NCI-H2196 (cell line): ENCODE measurements around the gene STOML1.

Experiments
- DNase-seq: peaks from one replicate; lab custom pipeline; 2025; ENCODE audit not compliant: unreplicated experiment; lab: John Stamatoyannopoulos, UW

Gene STOML1

DNA sequence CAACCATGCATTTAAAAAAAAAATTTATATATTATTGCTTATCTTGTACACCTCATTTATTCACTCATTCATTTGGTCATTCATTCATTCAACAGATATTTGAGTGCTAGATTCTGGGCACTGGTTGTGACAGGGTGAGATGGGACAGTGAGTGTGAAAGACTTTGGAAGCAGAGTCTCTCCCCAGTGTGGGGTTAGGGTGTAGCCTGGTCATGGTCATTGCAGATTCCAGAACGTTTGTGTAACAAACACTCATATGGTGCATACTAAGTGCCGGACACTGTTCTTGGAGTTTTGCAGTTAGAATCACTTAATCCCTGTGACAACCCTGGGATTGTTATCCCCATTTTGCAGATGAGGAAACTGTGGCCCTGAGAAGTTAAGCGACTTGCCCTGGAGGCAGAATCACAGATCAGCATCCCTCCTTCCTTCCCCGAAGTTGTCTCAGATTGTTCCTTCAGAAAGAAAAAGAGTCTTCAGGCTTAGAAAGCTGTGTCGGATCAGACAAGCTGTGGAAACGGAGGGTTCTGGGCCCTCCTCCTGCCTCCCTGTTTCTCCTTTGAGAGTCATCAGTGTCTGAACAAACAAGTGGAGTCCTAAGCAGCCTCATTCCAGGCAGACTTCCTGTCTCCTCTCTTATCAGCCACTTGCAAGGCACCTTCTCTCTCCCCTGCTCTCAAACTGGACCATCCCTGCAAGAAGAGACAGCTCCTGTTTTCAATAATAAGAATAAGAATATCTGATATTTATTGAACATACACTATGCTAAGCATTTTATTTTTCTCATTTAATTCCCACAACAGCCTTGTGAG lies 59.5 kb downstream of the STOML1 start:
- DNase-seq: no peak

GRCh38 chr15:73931441-73931840 lies 60.7 kb downstream of the STOML1 start:
- DNase-seq: no peak

GRCh38 chr15:73930790-73931281 lies 61.3 kb downstream of the STOML1 start:
- DNase-seq: no peak

DNA sequence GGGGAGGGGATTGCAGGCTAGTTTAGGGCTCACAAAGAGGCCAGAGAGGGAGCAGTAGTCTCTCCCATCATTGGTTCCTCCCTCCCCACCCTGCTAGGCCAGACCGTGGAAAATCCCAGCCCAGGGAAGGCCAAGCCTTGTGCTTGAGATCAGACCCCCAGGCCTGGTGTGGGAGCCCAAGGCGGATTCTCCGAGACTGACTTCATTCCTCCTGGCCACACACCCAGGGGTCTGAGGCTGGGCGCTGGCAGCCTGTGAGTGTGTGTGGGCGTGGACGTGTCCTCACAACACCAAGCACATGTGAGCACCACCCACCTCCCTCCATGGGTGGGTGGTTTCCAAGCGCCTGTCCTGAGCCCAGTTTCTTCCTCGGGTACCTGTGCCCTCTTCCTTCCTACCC lies 61.7 kb downstream of the STOML1 start:
- no peak for DNase-seq

DNA sequence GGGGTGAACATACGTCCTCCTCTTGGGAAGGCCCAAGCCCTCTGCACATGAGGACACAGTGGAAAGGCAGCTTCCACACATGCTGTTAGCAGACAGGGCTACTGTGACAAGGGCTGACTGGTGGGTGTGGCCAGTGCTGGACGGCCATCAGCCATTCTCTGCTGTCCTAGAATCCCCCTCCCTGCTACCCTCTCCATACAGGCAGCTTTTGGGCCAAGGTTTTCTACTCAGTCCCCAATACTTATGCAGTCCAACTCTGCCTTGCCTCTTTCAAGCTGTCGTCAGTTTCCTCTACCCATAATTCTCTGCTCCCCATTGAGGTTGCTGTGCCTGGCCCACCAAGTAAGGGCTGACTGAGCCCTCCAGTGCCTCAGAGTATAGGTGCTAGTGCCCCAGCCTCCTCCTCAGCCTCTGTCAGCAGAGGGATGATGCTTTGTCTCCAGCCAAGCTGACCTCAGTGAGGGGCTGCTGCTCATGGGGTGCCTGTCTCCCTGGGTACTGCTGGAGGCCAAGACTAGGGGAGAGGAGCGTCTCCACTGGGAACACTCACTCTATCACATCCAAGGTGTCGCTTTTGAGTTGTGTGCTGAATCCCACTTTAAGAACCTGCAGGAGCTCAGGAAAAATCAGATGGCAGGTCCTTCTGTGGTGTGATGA lies 63.0 kb downstream of the STOML1 start:
- DNase-seq: no peak
